HEK293 (cell line): ENCODE measurements around the gene NUP85.

Experiments
- BCL11A ChIP-seq: fragments of 450-650 bp; formaldehyde crosslinking; IDR thresholded peaks from 2 replicates; pipeline ENCODE4 v1.5.1; 2016; ENCODE audit warnings: low read depth, missing biosample characterization, missing genetic modification characterization
- BCL6B ChIP-seq: fragments of 450-650 bp; formaldehyde crosslinking; IDR thresholded peaks from 2 replicates; pipeline ENCODE4 v1.5.1; 2017; ENCODE audit warnings: missing biosample characterization, missing genetic modification characterization
- EGR2 ChIP-seq: fragments of 450-650 bp; formaldehyde crosslinking; IDR thresholded peaks from 2 replicates; pipeline ENCODE4 v1.5.1; 2016; ENCODE audit warnings: low read depth, missing biosample characterization, missing genetic modification characterization
- GFI1B ChIP-seq: fragments of 450-650 bp; formaldehyde crosslinking; IDR thresholded peaks from 2 replicates; pipeline ENCODE4 v1.5.1; 2016; ENCODE audit warnings: missing biosample characterization, missing genetic modification characterization
- GLIS2 ChIP-seq: fragments of 450-650 bp; formaldehyde crosslinking; IDR thresholded peaks from 2 replicates; pipeline ENCODE4 v1.5.1; 2016; ENCODE audit warnings: missing biosample characterization, missing genetic modification characterization
- KLF1 ChIP-seq: fragments of 450-650 bp; formaldehyde crosslinking; IDR thresholded peaks from 2 replicates; pipeline ENCODE4 v1.5.1; 2016; ENCODE audit warnings: missing biosample characterization, missing genetic modification characterization
- MEIS1 ChIP-seq: sonication (generic); formaldehyde crosslinking; IDR thresholded peaks from 2 replicates; pipeline ENCODE4 v1.8.1; 2022; ENCODE audit warnings: missing genetic modification reagents, mild to moderate bottlenecking, borderline replicate concordance
- MYNN ChIP-seq: fragments of 450-650 bp; formaldehyde crosslinking; IDR thresholded peaks from 2 replicates; pipeline ENCODE4 v1.5.1; 2016; ENCODE audit warnings: missing biosample characterization, missing genetic modification characterization, borderline replicate concordance
- WT1 ChIP-seq: fragments of 450-650 bp; formaldehyde crosslinking; IDR thresholded peaks from 2 replicates; pipeline ENCODE4 v1.5.1; 2016; ENCODE audit warnings: missing biosample characterization, missing genetic modification characterization
- ZFP69B ChIP-seq: fragments of 450-650 bp; formaldehyde crosslinking; IDR thresholded peaks from 2 replicates; pipeline ENCODE4 v1.5.1; 2016; ENCODE audit warnings: missing biosample characterization, missing genetic modification characterization
- ZNF157 ChIP-seq: fragments of 450-650 bp; formaldehyde crosslinking; IDR thresholded peaks from 2 replicates; pipeline ENCODE4 v1.5.1; 2016; ENCODE audit warnings: missing biosample characterization, missing genetic modification characterization
- ZNF16 ChIP-seq: fragments of 450-650 bp; formaldehyde crosslinking; IDR thresholded peaks from 2 replicates; pipeline ENCODE4 v1.5.1; 2016; ENCODE audit warnings: low read depth, missing biosample characterization, missing genetic modification characterization
- ZNF184 ChIP-seq: fragments of 450-650 bp; IDR thresholded peaks from 2 replicates; pipeline ENCODE4 v1.5.1; 2018; ENCODE audit warnings: missing biosample characterization, mild to moderate bottlenecking, missing genetic modification characterization
- ZNF366 ChIP-seq: fragments of 450-650 bp; formaldehyde crosslinking; conservative IDR thresholded peaks from 2 replicates; pipeline ENCODE4 v1.5.1; 2016; ENCODE audit warnings: missing biosample characterization, missing genetic modification characterization
- ZNF404 ChIP-seq: fragments of 450-650 bp; formaldehyde crosslinking; IDR thresholded peaks from 2 replicates; pipeline ENCODE4 v1.5.1; 2017; ENCODE audit warnings: missing biosample characterization, missing genetic modification characterization
- ZNF426 ChIP-seq: fragments of 450-650 bp; formaldehyde crosslinking; IDR thresholded peaks from 2 replicates; pipeline ENCODE4 v1.5.1; 2017; ENCODE audit warnings: missing biosample characterization, missing genetic modification characterization, mild to moderate bottlenecking, inconsistent platforms, moderate library complexity
- ZNF548 ChIP-seq: fragments of 450-650 bp; formaldehyde crosslinking; IDR thresholded peaks from 2 replicates; pipeline ENCODE4 v1.5.1; 2016; ENCODE audit warnings: missing biosample characterization, missing genetic modification characterization
- ZNF585B ChIP-seq: fragments of 450-650 bp; formaldehyde crosslinking; IDR thresholded peaks from 2 replicates; pipeline ENCODE4 v1.5.1; 2016; ENCODE audit warnings: missing biosample characterization, missing genetic modification characterization
- ZNF677 ChIP-seq: fragments of 450-650 bp; IDR thresholded peaks from 2 replicates; pipeline ENCODE4 v1.5.0; 2018; ENCODE audit warnings: missing biosample characterization, mild to moderate bottlenecking, missing genetic modification characterization, moderate library complexity
- ZNF768 ChIP-seq: fragments of 450-650 bp; formaldehyde crosslinking; IDR thresholded peaks from 2 replicates; pipeline ENCODE4 v1.5.1; 2018; ENCODE audit warnings: missing biosample characterization, mild to moderate bottlenecking, missing genetic modification characterization
- ZNF830 ChIP-seq: fragments of 450-650 bp; IDR thresholded peaks from 2 replicates; pipeline ENCODE4 v1.5.0; 2018; ENCODE audit warnings: missing biosample characterization, missing genetic modification characterization, low read depth, mild to moderate bottlenecking, moderate library complexity
- ZSCAN18 ChIP-seq: fragments of 450-650 bp; formaldehyde crosslinking; IDR thresholded peaks from 2 replicates; pipeline ENCODE4 v1.5.1; 2016; ENCODE audit warnings: missing biosample characterization, missing genetic modification characterization
- TF ChIP-seq, protein P1 (sequence below): fragments of 450-650 bp; formaldehyde crosslinking; IDR thresholded peaks from 2 replicates; pipeline ENCODE4 v1.5.1; 2016; ENCODE audit warnings: missing biosample characterization, missing genetic modification characterization
- TF ChIP-seq, protein P2 (sequence below): fragments of 450-650 bp; formaldehyde crosslinking; IDR thresholded peaks from 2 replicates; pipeline ENCODE4 v1.5.1; 2016; ENCODE audit warnings: missing biosample characterization, missing genetic modification characterization, borderline replicate concordance
- TF ChIP-seq, protein P3 (sequence below): fragments of 450-650 bp; formaldehyde crosslinking; IDR thresholded peaks from 2 replicates; pipeline ENCODE4 v1.5.1; 2017; ENCODE audit warnings: missing biosample characterization, missing genetic modification characterization
- TF ChIP-seq, protein P4 (sequence below): fragments of 450-650 bp; formaldehyde crosslinking; optimal IDR thresholded peaks from 2 replicates; pipeline ENCODE3; 2016; ENCODE audit warnings: missing biosample characterization, mild to moderate bottlenecking, missing genetic modification characterization
- TF ChIP-seq, protein P5 (sequence below): fragments of 450-650 bp; formaldehyde crosslinking; IDR thresholded peaks from 2 replicates; pipeline ENCODE4 v1.5.1; 2016; ENCODE audit warnings: missing biosample characterization, missing genetic modification characterization

NUP85 gene

GRCh38 chr17:75271233-75271954 is 65.9 kb downstream of the NUP85 start (continued):
- TF ChIP-seq, protein P1, sequence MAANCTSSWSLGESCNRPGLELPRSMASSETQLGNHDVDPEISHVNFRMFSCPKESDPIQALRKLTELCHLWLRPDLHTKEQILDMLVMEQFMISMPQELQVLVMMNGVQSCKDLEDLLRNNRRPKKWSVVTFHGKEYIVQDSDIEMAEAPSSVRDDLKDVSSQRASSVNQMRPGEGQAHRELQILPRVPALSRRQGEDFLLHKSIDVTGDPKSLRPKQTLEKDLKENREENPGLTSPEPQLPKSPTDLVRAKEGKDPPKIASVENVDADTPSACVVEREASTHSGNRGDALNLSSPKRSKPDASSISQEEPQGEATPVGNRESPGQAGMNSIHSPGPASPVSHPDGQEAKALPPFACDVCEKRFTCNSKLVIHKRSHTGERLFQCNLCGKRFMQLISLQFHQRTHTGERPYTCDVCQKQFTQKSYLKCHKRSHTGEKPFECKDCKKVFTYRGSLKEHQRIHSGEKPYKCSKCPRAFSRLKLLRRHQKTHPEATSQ: no peak
- TF ChIP-seq KLF1 (tag by site-specific recombination) (no peak), ZNF366 (tag by site-specific recombination) (no peak), ZNF677 (tag by site-specific recombination) (no peak), GFI1B (tag by site-specific recombination) (no peak), BCL6B (tag by site-specific recombination) (no peak), ZNF585B (0 out of 2 replicates have a peak, but pooled peaks have one; percentile 4), MYNN (tag by site-specific recombination) (no peak; the same call in 1 of the 2 replicates), ZNF426 (tag by site-specific recombination) (no peak), MEIS1 (no peak), GLIS2 (tag by site-specific recombination) (peak; percentile 40; the same call in 1 of the 2 replicates), BCL11A (0 out of 2 replicates have a peak, but pooled peaks have one; percentile 11), WT1 (tag by site-specific recombination) (peak; percentile 41; the same call in 1 of the 2 replicates), ZNF184 (tag by site-specific recombination) (no peak), EGR2 (tag by site-specific recombination) (0 out of 2 replicates have a peak, but pooled peaks have one; percentile 41), ZSCAN18 (tag by site-specific recombination) (no peak), ZNF404 (no peak), ZNF830 (tag by site-specific recombination) (no peak), ZFP69B (tag by site-specific recombination) (no peak), ZNF157 (tag by site-specific recombination) (no peak), ZNF548 (tag by site-specific recombination) (no peak), ZNF768 (no peak), ZNF16 (tag by site-specific recombination) (no peak)
- TF ChIP-seq, protein P2, sequence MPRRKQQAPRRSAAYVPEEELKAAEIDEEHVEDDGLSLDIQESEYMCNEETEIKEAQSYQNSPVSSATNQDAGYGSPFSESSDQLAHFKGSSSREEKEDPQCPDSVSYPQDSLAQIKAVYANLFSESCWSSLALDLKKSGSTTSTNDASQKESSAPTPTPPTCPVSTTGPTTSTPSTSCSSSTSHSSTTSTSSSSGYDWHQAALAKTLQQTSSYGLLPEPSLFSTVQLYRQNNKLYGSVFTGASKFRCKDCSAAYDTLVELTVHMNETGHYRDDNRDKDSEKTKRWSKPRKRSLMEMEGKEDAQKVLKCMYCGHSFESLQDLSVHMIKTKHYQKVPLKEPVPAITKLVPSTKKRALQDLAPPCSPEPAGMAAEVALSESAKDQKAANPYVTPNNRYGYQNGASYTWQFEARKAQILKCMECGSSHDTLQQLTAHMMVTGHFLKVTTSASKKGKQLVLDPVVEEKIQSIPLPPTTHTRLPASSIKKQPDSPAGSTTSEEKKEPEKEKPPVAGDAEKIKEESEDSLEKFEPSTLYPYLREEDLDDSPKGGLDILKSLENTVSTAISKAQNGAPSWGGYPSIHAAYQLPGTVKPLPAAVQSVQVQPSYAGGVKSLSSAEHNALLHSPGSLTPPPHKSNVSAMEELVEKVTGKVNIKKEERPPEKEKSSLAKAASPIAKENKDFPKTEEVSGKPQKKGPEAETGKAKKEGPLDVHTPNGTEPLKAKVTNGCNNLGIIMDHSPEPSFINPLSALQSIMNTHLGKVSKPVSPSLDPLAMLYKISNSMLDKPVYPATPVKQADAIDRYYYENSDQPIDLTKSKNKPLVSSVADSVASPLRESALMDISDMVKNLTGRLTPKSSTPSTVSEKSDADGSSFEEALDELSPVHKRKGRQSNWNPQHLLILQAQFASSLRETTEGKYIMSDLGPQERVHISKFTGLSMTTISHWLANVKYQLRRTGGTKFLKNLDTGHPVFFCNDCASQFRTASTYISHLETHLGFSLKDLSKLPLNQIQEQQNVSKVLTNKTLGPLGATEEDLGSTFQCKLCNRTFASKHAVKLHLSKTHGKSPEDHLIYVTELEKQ: no peak
- TF ChIP-seq, protein P3, sequence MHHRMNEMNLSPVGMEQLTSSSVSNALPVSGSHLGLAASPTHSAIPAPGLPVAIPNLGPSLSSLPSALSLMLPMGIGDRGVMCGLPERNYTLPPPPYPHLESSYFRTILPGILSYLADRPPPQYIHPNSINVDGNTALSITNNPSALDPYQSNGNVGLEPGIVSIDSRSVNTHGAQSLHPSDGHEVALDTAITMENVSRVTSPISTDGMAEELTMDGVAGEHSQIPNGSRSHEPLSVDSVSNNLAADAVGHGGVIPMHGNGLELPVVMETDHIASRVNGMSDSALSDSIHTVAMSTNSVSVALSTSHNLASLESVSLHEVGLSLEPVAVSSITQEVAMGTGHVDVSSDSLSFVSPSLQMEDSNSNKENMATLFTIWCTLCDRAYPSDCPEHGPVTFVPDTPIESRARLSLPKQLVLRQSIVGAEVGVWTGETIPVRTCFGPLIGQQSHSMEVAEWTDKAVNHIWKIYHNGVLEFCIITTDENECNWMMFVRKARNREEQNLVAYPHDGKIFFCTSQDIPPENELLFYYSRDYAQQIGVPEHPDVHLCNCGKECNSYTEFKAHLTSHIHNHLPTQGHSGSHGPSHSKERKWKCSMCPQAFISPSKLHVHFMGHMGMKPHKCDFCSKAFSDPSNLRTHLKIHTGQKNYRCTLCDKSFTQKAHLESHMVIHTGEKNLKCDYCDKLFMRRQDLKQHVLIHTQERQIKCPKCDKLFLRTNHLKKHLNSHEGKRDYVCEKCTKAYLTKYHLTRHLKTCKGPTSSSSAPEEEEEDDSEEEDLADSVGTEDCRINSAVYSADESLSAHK (tag by site-specific recombination): no peak
- TF ChIP-seq, protein P4, sequence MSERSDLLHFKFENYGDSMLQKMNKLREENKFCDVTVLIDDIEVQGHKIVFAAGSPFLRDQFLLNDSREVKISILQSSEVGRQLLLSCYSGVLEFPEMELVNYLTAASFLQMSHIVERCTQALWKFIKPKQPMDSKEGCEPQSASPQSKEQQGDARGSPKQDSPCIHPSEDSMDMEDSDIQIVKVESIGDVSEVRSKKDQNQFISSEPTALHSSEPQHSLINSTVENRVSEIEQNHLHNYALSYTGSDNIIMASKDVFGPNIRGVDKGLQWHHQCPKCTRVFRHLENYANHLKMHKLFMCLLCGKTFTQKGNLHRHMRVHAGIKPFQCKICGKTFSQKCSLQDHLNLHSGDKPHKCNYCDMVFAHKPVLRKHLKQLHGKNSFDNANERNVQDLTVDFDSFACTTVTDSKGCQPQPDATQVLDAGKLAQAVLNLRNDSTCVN (tag by site-specific recombination): peak; percentile 85
- TF ChIP-seq, protein P5, sequence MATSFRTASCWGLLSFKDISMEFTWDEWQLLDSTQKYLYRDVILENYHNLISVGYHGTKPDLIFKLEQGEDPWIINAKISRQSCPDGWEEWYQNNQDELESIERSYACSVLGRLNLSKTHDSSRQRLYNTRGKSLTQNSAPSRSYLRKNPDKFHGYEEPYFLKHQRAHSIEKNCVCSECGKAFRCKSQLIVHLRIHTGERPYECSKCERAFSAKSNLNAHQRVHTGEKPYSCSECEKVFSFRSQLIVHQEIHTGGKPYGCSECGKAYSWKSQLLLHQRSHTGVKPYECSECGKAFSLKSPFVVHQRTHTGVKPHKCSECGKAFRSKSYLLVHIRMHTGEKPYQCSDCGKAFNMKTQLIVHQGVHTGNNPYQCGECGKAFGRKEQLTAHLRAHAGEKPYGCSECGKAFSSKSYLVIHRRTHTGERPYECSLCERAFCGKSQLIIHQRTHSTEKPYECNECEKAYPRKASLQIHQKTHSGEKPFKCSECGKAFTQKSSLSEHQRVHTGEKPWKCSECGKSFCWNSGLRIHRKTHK (tag by site-specific recombination): no peak
